ENCODE results near the gene RAB8B. TPM values are rescaled to one million over a fixed set of nuclear protein-coding genes. Genes with fewer than 3 reads are reported as not detected.

The RAB8B gene
- total RNA-seq, 4 donors from 2014 or later = 18.7 to 41.0 (median 35.5) TPM

GRCh38 chr15:63165166-63165859 lies 24.1 kb upstream of the RAB8B start:
- Histone ChIP-seq H3K4me1 (peaks cover 0 to 10% (median 6%) of the 10 kb centered on the region in 4 donors), H3K27me3 (no peaks in the 10 kb centered on the region), H3K4me3 (no peak overlapping the region), H3K36me3 (no peaks in the 10 kb centered on the region), H3K27ac (replicated peaks in 1 of 4) (no peak overlapping the region), H3K9me3 (no peaks in the 10 kb centered on the region)
- 86% methylated on average over 6 of the region's 6 CpGs for WGBS
- intact Hi-C loops (cut with DNase I) = loop anchor here (10.0 kb wide), 1 partner anchor 239 kb away; no protein-coding TSS in a partner anchor
- DNase-seq (ENCODE audit: extremely low spot score) = no peak
- TF ChIP-seq EP300 (IDR thresholded peaks at IDR 0.05) = no peak
- no peak for TF ChIP-seq POLR2A (IDR thresholded peaks at IDR 0.05; ENCODE audit: low read depth)
- no peak for TF ChIP-seq CTCF (IDR thresholded peaks at IDR 0.05)
- TF ChIP-seq POLR2AphosphoS5 (IDR thresholded peaks at IDR 0.05) = no peak

- Histone ChIP-seq H3K9me3 (no peaks in the 10 kb centered on the region), H3K4me1 (peaks cover 0 to 10% (median 6%) of the 10 kb centered on the region in 4 donors), H3K27ac (replicated peaks in 1 of 4) (no peak overlapping the region), H3K27me3 (no peaks in the 10 kb centered on the region), H3K36me3 (no peaks in the 10 kb centered on the region), H3K4me3 (no peak overlapping the region)
- TF ChIP-seq EP300 (IDR thresholded peaks at IDR 0.05) (no peak), CTCF (IDR thresholded peaks at IDR 0.05) (no peak), POLR2A (IDR thresholded peaks at IDR 0.05; ENCODE audit: low read depth) (no peak), POLR2AphosphoS5 (IDR thresholded peaks at IDR 0.05) (no peak)
- intact Hi-C loops (cut with DNase I) = loop anchor here (10.0 kb wide), 1 partner anchor 239 kb away; no protein-coding TSS in a partner anchor
- 88% methylated on average over 2 of the region's 2 CpGs for WGBS
- DNase-seq (ENCODE audit: extremely low spot score) = no peak
Measured at GRCh38 chr15:63166219-63166618, 23.2 kb upstream of the RAB8B start.

- intact Hi-C loops (cut with DNase I) = loop anchor here (10.0 kb wide), 1 partner anchor 235 kb away; no protein-coding TSS in a partner anchor
- 67% methylated on average over 1 of the region's 2 CpGs for WGBS
- no peaks in the 10 kb centered on the region for H3K27me3 ChIP-seq
Measured at GRCh38 chr15:63169788-63170187, 19.6 kb upstream of the RAB8B start.

GRCh38 chr15:63172376-63172775 lies 17.0 kb upstream of the RAB8B start:
- DNase-seq (ENCODE audit: extremely low spot score) = peak; percentile 57
- TF ChIP-seq POLR2A (IDR thresholded peaks at IDR 0.05; ENCODE audit: low read depth) (no peak), CTCF (IDR thresholded peaks at IDR 0.05) (no peak), POLR2AphosphoS5 (IDR thresholded peaks at IDR 0.05) (no peak), EP300 (IDR thresholded peaks at IDR 0.05) (no peak)
- intact Hi-C loops (cut with DNase I) = no loop called here
- Histone ChIP-seq H3K9me3 (no peaks in the 10 kb centered on the region), H3K4me1 (no peaks in the 10 kb centered on the region), H3K27me3 (no peaks in the 10 kb centered on the region), H3K36me3 (no peaks in the 10 kb centered on the region), H3K27ac (replicated peaks in 1 of 4) (no peak overlapping the region), H3K4me3 (no peak overlapping the region)
- WGBS = 97% methylated on average over 5 of the region's 5 CpGs

More at GRCh38 chr15:63169788-63170187, 19.6 kb upstream of the RAB8B start:
- TF ChIP-seq CTCF (IDR thresholded peaks at IDR 0.05) (no peak), EP300 (IDR thresholded peaks at IDR 0.05) (no peak), POLR2A (IDR thresholded peaks at IDR 0.05; ENCODE audit: low read depth) (no peak), POLR2AphosphoS5 (IDR thresholded peaks at IDR 0.05) (no peak)
- Histone ChIP-seq H3K4me1 (peaks cover 0 to 10% (median 6%) of the 10 kb centered on the region in 4 donors), H3K4me3 (no peak overlapping the region), H3K36me3 (no peaks in the 10 kb centered on the region), H3K9me3 (no peaks in the 10 kb centered on the region), H3K27ac (replicated peaks in 1 of 4) (no peak overlapping the region)
- DNase-seq (ENCODE audit: extremely low spot score) = no peak
